A673 (cell line): ENCODE data around the gene CCL13.

Source experiments
- EZH2 ChIP-seq: fragments of 200-600 bp; sonication (generic); IDR thresholded peaks from 2 replicates; pipeline ENCODE4 v1.6.1; 2017; ENCODE audit warnings: borderline replicate concordance, low read depth, mild to moderate bottlenecking, mixed read lengths, antibody characterized with exemption, low read length; ENCODE audit not compliant: poor library complexity, severe bottlenecking
- TF ChIP-seq, protein P1 (sequence below): fragments of 300-800, 200-600 bp; sonication (generic); conservative IDR thresholded peaks from 2 replicates; pipeline ENCODE4 v1.5.1; 2017; ENCODE audit warnings: low read depth, mild to moderate bottlenecking, antibody characterized with exemption, low read length, moderate library complexity, mixed read lengths

DNA sequence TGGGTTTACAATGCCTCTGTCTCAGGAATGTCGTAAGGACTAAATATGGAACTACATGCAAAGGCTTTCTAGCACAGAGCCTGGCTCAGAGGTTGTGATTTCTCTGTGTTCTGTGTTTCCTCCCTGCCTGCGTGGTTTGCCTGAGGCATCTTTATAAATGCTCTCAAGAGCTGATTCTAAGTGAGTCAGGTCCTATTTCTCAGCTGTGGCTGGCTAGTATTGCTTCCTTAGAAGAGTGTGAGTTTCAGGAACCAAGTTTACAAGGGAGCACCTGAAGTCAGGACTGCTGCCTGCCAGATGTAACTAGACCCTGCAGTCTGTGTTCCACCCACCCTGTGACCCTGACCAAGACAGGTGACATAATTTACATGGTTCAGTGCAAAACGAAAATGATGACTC lies 14.7 kb downstream of the CCL13 start:
- TF ChIP-seq, protein P1, sequence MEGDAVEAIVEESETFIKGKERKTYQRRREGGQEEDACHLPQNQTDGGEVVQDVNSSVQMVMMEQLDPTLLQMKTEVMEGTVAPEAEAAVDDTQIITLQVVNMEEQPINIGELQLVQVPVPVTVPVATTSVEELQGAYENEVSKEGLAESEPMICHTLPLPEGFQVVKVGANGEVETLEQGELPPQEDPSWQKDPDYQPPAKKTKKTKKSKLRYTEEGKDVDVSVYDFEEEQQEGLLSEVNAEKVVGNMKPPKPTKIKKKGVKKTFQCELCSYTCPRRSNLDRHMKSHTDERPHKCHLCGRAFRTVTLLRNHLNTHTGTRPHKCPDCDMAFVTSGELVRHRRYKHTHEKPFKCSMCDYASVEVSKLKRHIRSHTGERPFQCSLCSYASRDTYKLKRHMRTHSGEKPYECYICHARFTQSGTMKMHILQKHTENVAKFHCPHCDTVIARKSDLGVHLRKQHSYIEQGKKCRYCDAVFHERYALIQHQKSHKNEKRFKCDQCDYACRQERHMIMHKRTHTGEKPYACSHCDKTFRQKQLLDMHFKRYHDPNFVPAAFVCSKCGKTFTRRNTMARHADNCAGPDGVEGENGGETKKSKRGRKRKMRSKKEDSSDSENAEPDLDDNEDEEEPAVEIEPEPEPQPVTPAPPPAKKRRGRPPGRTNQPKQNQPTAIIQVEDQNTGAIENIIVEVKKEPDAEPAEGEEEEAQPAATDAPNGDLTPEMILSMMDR: no peak
- no peak for TF ChIP-seq EZH2
